ENCODE measurements around the gene CAPN2.

The CAPN2 gene

DNA sequence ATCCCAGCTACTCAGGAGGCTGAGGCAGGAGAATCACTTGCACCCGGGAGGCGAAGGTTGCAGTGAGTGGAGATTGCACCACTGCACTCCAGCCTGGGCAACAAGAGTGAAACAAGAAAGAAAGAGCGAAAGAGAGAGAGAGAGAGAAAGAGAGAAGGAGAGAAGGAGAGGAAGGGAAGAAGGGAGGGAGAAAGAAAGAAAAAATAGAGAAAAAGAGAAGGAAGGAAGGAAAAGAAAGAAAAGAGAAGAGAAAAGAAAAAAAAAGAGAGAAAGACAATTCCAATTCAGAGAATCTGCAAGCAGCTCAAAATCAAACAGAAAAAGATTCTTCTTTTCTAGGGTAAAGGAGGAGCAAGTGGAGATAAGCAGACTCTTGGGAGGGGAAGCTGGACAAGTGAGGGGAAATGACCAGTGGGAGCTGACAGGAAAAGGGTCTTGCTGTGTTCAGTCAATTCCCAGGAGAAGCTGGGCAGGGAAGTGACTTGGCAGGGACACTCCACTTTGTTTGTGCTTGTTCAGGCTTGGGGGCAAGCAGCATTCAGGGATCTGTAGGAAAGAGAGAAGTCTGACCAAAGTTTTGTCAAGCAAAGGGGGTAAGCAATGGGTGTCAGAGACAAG is 3.6 kb upstream of the CAPN2 start:
- Mint-ChIP-seq H3K36me3 (no peaks in the 10 kb centered on the region), H3K4me3 (no peak overlapping the region), H3K4me1 (peaks cover 18 to 30% of the 10 kb centered on the region in 2 donors), H3K9me3 (no peaks in the 10 kb centered on the region), H3K27me3 (peaks cover 13 to 22% of the 10 kb centered on the region in 2 donors), H3K27ac (no peak overlapping the region)
- no peak for ATAC-seq (replicated peaks)
- no peak for DNase-seq

DNA sequence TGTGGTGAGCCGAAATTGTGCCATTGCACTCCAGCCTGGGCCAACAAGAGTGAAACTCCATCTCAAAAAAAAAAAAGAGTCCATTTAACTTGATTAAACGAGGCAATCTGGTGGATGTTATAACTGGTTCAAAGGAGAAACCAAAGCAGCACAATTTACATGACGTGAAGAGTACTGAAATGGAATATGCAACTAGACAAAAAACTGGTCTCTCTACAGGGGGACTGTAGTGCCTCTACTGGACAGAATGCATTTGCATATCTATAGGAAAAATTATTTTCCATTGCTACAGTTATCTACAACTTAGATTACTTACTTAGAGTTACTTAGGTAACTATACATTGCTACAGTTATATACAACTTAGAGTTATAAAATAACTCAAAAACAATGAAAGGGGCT is 2.7 kb upstream of the CAPN2 start:
- Mint-ChIP-seq H3K4me1 (peaks cover 20 to 35% of the 10 kb centered on the region in 2 donors), H3K36me3 (no peaks in the 10 kb centered on the region), H3K27me3 (peaks cover 10 to 18% of the 10 kb centered on the region in 2 donors), H3K4me3 (no peak overlapping the region), H3K27ac (no peak overlapping the region), H3K9me3 (no peaks in the 10 kb centered on the region)
- ATAC-seq (replicated peaks) (no peak), DNase-seq (no peak)

DNA sequence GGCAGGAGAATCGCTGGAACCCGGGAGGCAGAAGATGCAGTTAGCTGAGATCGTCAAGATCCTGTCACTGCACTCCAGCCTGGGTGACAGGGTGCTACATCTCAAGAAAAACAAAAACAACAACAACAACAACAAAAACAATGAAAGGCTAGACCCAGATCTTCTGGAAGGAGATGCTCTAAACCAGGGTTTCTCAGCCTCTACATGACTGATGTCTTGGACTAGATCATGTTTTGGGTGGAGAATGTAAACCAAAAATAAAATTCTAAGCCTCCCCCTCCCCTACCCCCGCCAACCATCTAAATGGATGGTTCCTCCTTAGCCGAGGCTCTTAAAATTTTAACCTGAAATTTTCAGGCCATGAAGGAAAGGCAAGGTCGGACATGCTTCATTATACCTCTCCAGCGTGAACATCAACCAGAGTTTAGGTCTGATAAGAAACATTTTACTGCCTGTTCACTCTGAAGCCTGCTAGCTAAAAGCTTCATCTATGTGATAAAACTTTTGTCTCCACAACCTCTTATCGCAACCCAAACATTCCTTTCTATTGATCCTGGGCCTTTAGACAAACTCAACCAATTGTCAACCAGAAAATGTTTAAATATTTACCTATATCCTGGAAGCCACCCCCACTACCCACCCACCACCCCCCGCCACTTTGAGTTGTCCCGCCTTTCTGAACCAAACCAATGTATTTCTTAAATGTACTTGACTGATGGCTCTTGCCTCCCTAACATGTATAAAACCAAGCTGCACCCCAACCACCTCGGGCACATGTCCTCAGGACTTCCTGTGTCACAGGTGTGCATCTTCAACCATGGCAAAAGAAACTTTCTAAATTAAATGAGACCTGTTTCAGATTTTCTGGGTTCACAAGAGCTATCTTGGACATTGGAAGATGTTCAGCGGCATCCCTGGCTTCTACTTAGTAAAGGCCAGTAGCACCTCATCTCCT is 1.9 kb upstream of the CAPN2 start:
- Mint-ChIP-seq H3K4me1 (peaks cover 24 to 35% of the 10 kb centered on the region in 2 donors), H3K4me3 (no peak overlapping the region), H3K36me3 (no peaks in the 10 kb centered on the region), H3K9me3 (no peaks in the 10 kb centered on the region), H3K27me3 (peaks cover 6 to 16% of the 10 kb centered on the region in 2 donors), H3K27ac (no peak overlapping the region)
- DNase-seq, result no peak
- no peak for ATAC-seq (replicated peaks)

DNA sequence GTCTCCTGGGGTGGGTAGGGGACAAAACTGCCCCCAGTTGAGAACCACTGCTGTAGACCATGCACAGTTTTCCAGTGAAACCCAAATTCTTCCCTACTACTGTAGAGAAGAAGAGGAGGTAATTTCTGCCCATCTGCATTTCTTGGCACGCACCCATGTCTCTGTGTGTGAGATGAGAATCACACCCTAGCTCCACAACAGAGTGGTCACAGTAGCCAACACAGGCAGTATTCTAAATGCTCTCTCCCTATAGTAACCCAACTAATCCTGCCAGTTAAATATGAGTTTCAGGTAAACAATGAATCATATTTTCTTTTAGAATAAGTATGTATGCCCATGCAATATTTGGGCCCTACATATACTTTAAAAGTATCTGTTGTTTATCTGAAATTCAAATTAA is 1.2 kb upstream of the CAPN2 start:
- H3K9me3 Mint-ChIP-seq, result no peaks in the 10 kb centered on the region
- peaks cover 5 to 16% of the 10 kb centered on the region in 2 donors for H3K27me3 Mint-ChIP-seq

DNA sequence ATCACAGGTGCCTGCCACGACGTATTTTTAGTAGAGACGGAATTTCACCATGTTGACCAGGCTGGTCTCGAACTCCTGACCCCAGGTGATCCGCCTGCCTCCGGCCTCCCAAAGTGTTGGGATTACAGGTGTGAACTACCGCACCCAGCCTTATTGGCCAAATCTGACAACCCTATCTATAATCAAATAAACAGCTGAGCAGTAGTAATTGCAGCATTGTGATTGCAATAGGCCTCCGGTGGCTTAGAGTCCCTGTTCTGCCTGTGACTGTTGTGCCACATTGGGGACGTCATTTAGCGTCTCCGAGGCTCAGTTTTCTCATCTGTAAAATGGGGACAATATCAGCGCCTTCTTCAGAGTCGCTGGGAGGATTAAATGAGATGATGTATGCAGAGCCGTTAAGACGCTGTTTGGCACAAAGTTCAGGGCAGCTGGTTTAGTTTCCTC is 569 bp upstream of the CAPN2 start:
- no peaks in the 10 kb centered on the region for H3K36me3 Mint-ChIP-seq
- DNase-seq, result no peak

More for the DNA sequence above, 1.2 kb upstream of the CAPN2 start:
- H3K4me3 Mint-ChIP-seq, result no peak overlapping the region
- no peak overlapping the region for H3K27ac Mint-ChIP-seq
- H3K36me3 Mint-ChIP-seq, result no peaks in the 10 kb centered on the region
- DNase-seq (no peak), ATAC-seq (replicated peaks) (no peak)
- peaks cover 26 to 40% of the 10 kb centered on the region in 2 donors for H3K4me1 Mint-ChIP-seq

DNA sequence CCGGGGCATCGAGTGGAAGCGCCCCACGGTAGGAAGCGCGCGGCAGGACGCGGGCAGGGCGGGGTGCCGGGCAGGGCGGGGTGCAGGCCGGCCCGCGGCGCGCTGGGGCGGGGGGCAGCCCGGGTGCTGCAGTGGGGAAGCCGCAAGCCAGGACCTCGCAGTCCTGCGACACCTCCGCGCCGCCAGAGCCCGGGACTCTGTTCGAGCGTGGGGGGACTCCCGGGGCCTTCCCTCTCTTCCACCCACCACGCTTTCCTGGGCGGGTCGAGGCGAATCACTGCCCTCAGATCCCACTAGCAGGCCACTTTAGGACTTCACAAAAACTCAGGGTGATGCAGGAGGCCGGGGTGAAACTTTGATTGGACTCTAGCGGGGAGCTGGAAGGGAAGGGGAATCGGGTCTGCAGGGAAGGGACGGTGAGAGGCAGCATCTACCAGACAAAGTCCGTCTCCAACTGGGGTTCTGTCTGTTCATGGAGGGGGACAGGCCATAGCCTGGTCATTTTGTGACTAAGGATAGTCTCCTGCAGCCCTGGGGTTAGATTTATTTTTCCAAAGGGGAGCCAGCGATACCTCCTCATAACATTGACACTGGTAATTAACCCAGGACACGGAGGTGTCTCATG is 623 bp downstream of the CAPN2 start:
- Mint-ChIP-seq H3K9me3 (no peaks in the 10 kb centered on the region), H3K36me3 (no peaks in the 10 kb centered on the region), H3K27me3 (peaks cover 5 to 9% of the 10 kb centered on the region in 2 donors), H3K4me1 (peaks cover 39 to 52% of the 10 kb centered on the region in 2 donors), H3K4me3 (peak overlapping the region; percentile 44 to 77), H3K27ac (peak overlapping the region; percentile 56)
- DNase-seq (peak; percentile 13), ATAC-seq (replicated peaks) (peak; percentile 51 to 63)

More for the DNA sequence above, 569 bp upstream of the CAPN2 start:
- Mint-ChIP-seq H3K27ac (peak overlapping the region; percentile 48), H3K9me3 (no peaks in the 10 kb centered on the region), H3K4me3 (peak overlapping the region; percentile 50 to 64), H3K27me3 (peaks cover 5 to 16% of the 10 kb centered on the region in 2 donors), H3K4me1 (peaks cover 32 to 46% of the 10 kb centered on the region in 2 donors)
- ATAC-seq (replicated peaks), result peak in 1 of 2 donors; percentile 12

DNA sequence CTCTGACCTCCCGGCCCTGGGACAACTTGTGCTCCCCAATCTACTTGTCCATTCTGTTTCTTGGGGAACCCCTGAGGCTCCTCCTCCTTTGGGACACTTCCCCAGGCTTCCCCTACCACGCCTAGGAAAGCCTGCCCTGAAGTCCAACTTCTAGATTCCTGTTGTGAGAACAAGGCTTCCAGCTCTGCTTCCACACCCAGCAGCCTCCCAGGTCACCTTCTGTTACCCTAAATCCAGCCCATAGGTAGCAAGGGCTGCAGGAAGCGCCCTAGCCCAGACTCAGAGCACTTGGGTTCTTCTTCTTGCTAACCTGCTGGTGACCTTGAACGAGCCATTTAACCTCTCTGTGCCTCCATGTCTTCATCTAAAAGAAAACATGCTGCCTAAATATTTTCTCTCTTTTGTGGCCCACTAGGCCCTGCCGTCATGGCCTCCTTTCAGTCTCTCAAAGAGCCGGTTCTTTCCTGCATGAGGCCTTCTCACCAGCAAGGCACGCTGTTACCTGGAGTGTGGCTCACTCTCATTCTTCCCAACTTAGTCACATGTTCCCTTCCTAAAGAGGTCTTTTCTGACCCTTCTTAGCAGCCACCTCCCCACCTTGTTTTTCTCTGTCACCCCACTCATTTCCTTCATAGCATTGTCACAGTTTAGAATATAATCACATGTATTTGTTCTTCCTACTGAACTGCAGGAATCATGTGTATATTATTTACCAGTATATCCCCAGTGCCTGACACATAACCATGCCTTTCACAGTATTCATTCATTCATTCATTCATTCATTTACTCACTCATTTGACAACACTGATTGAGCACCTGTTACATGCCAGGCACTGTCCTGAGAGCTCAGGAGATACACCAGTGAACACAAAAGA is 1.4 kb downstream of the CAPN2 start:
- no peaks in the 10 kb centered on the region for H3K9me3 Mint-ChIP-seq
- DNase-seq (no peak), ATAC-seq (replicated peaks) (no peak)
- no peaks in the 10 kb centered on the region for H3K36me3 Mint-ChIP-seq
- peaks cover under 1 to 3% of the 10 kb centered on the region in 2 donors for H3K27me3 Mint-ChIP-seq
- H3K4me3 Mint-ChIP-seq, result peak overlapping the region; percentile 44 to 77
- no peak overlapping the region for H3K27ac Mint-ChIP-seq
- H3K4me1 Mint-ChIP-seq, result peaks cover 41 to 55% of the 10 kb centered on the region in 2 donors

DNA sequence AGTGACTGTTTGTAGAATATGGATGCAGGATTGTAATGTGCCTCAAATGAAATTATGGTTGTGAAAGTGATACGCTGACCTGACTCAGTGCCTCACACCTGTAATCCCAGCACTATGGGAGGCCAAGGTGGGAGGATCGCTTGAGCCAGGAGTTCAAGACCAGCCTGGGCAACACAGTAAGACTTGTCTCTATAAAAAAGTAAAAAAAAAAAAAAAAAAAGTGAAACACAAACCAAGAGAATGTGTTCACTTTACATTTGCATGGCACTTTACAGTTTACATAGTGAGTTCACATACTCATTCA is 2.0 kb downstream of the CAPN2 start:
- ATAC-seq (replicated peaks) (no peak), DNase-seq (no peak)
- Mint-ChIP-seq H3K36me3 (no peaks in the 10 kb centered on the region), H3K4me3 (no peak overlapping the region), H3K27ac (no peak overlapping the region), H3K9me3 (no peaks in the 10 kb centered on the region), H3K27me3 (no peaks in the 10 kb centered on the region), H3K4me1 (peaks cover 41 to 55% of the 10 kb centered on the region in 2 donors)

DNA sequence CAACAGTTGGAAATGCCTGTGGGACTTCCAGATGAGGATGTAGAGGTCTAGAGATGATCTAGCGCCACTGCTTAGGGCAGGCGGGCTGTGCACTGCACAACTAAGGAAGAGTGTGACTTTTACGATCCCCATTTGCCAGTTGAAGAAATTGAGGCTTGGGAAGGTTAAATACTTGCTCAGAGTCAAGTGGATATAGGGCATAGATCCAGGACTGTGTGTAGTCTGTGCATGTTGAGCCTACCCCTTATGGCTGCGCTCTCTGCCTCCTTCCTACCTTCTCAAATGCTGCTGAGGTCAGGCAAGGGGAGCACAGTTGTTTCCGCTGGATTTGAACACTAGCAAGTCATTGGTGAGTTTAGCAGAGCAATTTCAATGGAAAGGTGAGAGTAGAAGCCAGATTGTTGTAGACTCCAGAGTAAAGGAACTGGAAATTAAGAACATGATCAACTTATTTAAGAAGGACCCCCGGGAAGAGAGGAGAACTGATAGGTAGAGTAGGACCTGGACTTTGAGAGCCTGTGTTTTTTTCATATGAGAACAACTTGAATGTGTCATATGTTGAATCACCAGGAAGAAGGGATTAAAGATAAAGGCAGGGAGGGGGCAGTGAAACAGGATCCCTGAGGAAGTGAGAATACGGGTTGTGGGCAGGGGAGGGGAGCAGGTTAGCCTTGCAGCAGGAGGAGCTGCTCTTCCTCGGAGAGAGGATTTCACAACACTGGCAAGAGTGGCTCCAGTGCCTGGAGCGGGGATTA is 2.7 kb downstream of the CAPN2 start:
- Mint-ChIP-seq H3K9me3 (no peaks in the 10 kb centered on the region), H3K36me3 (no peaks in the 10 kb centered on the region), H3K27ac (peak overlapping the region; percentile 1), H3K4me1 (peaks cover 41 to 55% of the 10 kb centered on the region in 2 donors), H3K27me3 (no peaks in the 10 kb centered on the region), H3K4me3 (no peak overlapping the region)
- ATAC-seq (replicated peaks) (no peak), DNase-seq (no peak)

DNA sequence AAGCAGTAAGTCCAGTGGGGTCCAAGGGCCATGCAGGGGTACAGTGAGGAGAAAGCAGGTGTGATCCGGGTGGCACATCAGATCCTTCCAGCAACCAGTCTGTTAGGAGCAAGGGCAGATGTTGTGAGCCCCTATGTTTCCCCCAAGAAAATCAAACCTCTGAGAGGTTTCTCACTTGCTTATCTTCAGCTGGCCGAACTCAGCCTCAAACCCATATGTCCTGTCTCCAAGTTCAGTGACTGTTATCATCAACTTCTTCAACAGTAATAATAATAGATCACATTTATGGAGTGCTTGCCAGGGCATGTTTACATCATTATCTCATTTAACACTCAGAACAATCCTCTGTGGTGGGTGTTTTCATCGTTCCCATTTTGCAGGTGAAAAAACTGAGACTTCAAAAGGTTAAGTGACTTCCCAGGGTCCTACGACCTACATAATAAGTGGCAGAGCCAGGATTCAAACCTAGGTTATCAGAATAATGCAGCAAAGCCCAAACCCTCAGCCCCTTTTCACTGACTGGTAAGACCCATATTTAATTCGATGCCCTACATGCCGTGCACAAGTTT is 3.3 kb downstream of the CAPN2 start:
- Mint-ChIP-seq H3K9me3 (no peaks in the 10 kb centered on the region), H3K4me3 (no peak overlapping the region), H3K27ac (no peak overlapping the region), H3K27me3 (no peaks in the 10 kb centered on the region), H3K4me1 (peaks cover 42 to 55% of the 10 kb centered on the region in 2 donors), H3K36me3 (peaks cover 0 to 2% of the 10 kb centered on the region in 2 donors)
- no peak for DNase-seq
- no peak for ATAC-seq (replicated peaks)

DNA sequence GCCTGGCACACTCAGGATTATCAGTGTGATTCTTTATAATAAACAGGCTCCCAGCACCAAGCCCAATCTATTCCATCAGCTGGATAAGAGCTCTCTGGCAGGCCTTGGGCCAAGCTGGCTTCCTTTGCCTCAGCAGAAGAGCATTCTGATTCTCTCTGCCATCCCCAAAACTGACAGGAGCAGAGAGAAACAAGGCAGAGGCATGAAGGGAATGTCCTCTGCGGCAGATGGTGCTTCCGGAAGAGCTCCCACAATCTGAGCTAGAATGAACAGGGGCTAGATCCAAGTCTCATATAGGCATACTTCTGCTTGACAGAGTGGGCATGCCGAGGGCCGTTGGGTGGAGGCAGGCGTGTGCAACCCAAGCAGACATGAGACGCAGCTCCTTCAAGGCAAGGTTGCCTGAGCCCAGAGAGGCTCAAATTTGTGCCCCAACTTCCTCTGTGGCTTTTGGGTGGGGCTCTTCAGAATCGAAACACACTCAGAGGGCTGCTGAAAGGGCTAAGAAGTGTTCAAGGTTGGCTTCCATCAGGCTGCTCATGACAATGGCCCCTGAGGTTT is 4.0 kb downstream of the CAPN2 start:
- peaks cover 45 to 55% of the 10 kb centered on the region in 2 donors for H3K4me1 Mint-ChIP-seq
- H3K4me3 Mint-ChIP-seq, result peak overlapping the region in 1 of 2 donors; percentile 9
- peaks cover 0 to 6% of the 10 kb centered on the region in 2 donors for H3K36me3 Mint-ChIP-seq
- no peaks in the 10 kb centered on the region for H3K27me3 Mint-ChIP-seq
- DNase-seq, result no peak
- peak overlapping the region; percentile 6 for H3K27ac Mint-ChIP-seq
- no peaks in the 10 kb centered on the region for H3K9me3 Mint-ChIP-seq
- ATAC-seq (replicated peaks), result peak; percentile 33 to 42

DNA sequence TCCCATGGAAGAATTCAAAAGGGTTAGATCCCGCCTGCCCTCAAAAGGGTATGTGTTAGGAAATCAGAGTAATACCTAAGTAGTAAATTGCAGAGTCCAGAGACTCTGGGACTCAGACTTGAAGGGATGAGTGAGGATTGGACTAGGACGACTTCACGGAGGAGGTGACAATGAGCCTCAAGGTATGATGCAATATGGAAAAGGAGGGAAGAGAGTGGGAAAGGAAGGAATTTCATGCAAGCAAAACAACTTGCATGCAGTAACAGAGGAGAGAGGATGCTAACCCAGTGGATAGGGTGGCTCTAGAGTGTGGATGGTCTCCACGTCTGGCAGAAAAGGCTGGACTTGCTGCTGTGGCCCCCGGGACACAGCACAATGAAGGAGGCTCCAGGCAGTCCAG is 4.8 kb downstream of the CAPN2 start:
- no peak for DNase-seq
- Mint-ChIP-seq H3K4me3 (no peak overlapping the region), H3K27ac (peak overlapping the region; percentile 1), H3K36me3 (peaks cover 3 to 6% of the 10 kb centered on the region in 2 donors), H3K4me1 (peaks cover 42 to 55% of the 10 kb centered on the region in 2 donors), H3K9me3 (no peaks in the 10 kb centered on the region), H3K27me3 (no peaks in the 10 kb centered on the region)
- no peak for ATAC-seq (replicated peaks)
